Stomach (tissue), 4 donors: ENCODE results near the gene SDCCAG8.

Experiments used
- CTCF ChIP-seq, 7 experiments: fragments of 450-650 bp in 4 of 7; fragments of 200-600 bp in 3 of 7; sonication (generic) in 3 of 7; IDR thresholded peaks; one replicate each; pipeline ENCODE4 v1.5.1; 2016 to 2019; ENCODE audit warnings: antibody characterized with exemption in 7 of 7, control low read depth in 2 of 7, mild to moderate bottlenecking in 1 of 7
- POLR2AphosphoS5 ChIP-seq, 3 donors: sonication (generic); formaldehyde crosslinking; IDR thresholded peaks; one replicate each; pipeline ENCODE4 v1.6.1; 2016; ENCODE audit warnings: antibody characterized with exemption in 3 of 3

- no peak for TF ChIP-seq POLR2AphosphoS5 (IDR thresholded peaks at IDR 0.05)
- no peak for TF ChIP-seq CTCF (IDR thresholded peaks at IDR 0.05)
Observed at GRCh38 chr1:243505986-243506689, 250.3 kb downstream of the SDCCAG8 start.
